Activated CD8-positive, alpha-beta T cell treated with anti-CD3 and anti-CD28 coated beads for 36 hours (primary cell): ENCODE measurements around the gene TCTN2. TPM values are rescaled to one million over a fixed set of nuclear protein-coding genes. Genes with fewer than 3 reads are reported as not detected.

Experiments
- ATAC-seq: fragments of 200-7000 bp; cut with Tn5 transposase; one replicate; pipeline ENCODE4 v1.10.0; 2021; ENCODE audit warnings: mild to moderate bottlenecking, moderate library complexity
- CTCF ChIA-PET: fragments of 350-600 bp; sonication (Branson Sonifier 250); formaldehyde crosslinking; loops from one replicate; lab custom pipeline; 2021; ENCODE audit warnings: antibody characterized with exemption; lab: Charles Lee
- POLR2A ChIA-PET: fragments of 350-600 bp; sonication (Branson Sonifier 250); formaldehyde crosslinking; loops from one replicate; lab custom pipeline; 2021; ENCODE audit warnings: antibody characterized with exemption; lab: Charles Lee
- DNase-seq: peaks from one replicate; pipeline ENCODE4 v3.0.0-alpha.2; 2020
- H3K27ac Mint-ChIP-seq: one replicate; pipeline ENCODE4 v1.8.0; 2021; ENCODE audit warnings: mild to moderate bottlenecking, mixed read lengths
- H3K27me3 Mint-ChIP-seq: one replicate; pipeline ENCODE4 v1.8.0; 2021; ENCODE audit warnings: mixed read lengths
- H3K36me3 Mint-ChIP-seq: one replicate; pipeline ENCODE4 v1.8.0; 2021; ENCODE audit warnings: low read depth, mixed read lengths
- H3K4me1 Mint-ChIP-seq: one replicate; pipeline ENCODE4 v1.8.0; 2021; ENCODE audit warnings: low read depth, mixed read lengths
- H3K4me3 Mint-ChIP-seq: one replicate; pipeline ENCODE4 v1.8.0; 2021; ENCODE audit warnings: mild to moderate bottlenecking, moderate library complexity, mixed read lengths
- H3K9me3 Mint-ChIP-seq: one replicate; pipeline ENCODE4 v1.8.0; 2021; ENCODE audit warnings: mixed read lengths
- intact Hi-C: fragments of 100-400 bp; cut with micrococcal nuclease; formaldehyde crosslinking; loops from one replicate; pipeline ENCODE4 v1.10.0; 2022
- total RNA-seq, 2 experiments: library from RNA; stranded (reverse); gene quantifications; one replicate each; pipeline ENCODE4 v1.2.3, GENCODE V29; 2021
- TF ChIP-seq, protein P1 (sequence below): fragments of 200-600 bp; IDR thresholded peaks from one replicate; pipeline ENCODE4 v1.8.0; 2022; ENCODE audit warnings: antibody characterized with exemption, mild to moderate bottlenecking

Gene TCTN2
- total RNA-seq, 2 experiments from 2014 or later, result 2.0 to 2.3 TPM

DNA sequence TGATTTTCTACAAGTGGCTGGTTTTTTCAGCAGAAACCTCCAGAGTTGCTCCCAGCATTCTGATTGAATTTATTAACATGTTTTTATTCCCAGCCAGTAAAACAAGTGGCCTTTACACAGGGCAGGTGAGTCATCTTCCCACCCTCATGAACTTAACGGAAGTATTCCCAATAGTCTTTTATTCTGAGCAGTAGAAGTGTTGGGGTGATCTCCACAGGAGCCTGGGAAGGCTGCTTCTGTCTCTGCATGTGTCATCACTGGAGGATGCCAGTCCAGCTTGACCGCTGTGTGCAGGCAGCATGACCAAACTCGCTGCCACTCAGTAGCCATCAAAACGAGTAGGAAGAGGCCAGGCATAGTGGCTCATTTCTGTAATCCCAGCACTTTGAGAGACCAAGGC lies 77.7 kb downstream of the TCTN2 start:
- CTCF ChIA-PET, result no interaction called here
- intact Hi-C loops, result no loop called here
- H3K36me3 Mint-ChIP-seq, result peaks cover 38% of the 10 kb centered on the region

DNA sequence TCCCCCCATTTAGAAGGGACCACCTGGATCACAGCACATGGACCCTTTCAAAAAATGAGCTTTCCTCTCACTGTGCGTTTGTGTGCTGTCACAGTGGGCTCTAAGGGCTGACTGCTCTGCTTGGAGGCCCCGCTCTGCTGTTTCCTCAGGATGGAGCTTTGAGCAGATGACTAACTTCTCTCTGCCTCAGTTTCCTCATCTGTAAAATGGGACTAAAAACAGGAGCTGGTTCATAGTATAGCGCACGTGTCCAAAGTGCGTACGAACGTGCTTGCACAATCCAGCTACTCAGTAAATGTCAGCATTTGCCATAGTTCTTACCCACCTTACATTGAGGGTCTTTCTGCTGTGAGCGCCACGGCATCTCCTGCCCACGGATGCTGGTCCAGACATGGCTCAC lies 78.4 kb downstream of the TCTN2 start:
- TF ChIP-seq, protein P1, sequence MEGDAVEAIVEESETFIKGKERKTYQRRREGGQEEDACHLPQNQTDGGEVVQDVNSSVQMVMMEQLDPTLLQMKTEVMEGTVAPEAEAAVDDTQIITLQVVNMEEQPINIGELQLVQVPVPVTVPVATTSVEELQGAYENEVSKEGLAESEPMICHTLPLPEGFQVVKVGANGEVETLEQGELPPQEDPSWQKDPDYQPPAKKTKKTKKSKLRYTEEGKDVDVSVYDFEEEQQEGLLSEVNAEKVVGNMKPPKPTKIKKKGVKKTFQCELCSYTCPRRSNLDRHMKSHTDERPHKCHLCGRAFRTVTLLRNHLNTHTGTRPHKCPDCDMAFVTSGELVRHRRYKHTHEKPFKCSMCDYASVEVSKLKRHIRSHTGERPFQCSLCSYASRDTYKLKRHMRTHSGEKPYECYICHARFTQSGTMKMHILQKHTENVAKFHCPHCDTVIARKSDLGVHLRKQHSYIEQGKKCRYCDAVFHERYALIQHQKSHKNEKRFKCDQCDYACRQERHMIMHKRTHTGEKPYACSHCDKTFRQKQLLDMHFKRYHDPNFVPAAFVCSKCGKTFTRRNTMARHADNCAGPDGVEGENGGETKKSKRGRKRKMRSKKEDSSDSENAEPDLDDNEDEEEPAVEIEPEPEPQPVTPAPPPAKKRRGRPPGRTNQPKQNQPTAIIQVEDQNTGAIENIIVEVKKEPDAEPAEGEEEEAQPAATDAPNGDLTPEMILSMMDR, result no peak
- Mint-ChIP-seq H3K36me3 (peaks cover 38% of the 10 kb centered on the region), H3K4me1 (peaks cover 8% of the 10 kb centered on the region), H3K27me3 (no peaks in the 10 kb centered on the region), H3K27ac (no peak overlapping the region), H3K9me3 (no peaks in the 10 kb centered on the region), H3K4me3 (no peak overlapping the region)
- ATAC-seq (no peak), DNase-seq (no peak)
- intact Hi-C loops, result no loop called here
- POLR2A ChIA-PET, result interaction anchor here (1.3 to 1.7 kb wide), 2 partner anchors 12 to 78 kb away, joined by 4 to 5 read pairs; partner anchors contain the start of gene TCTN2
- CTCF ChIA-PET, result no interaction called here

More for the DNA sequence above, 77.7 kb downstream of the TCTN2 start:
- TF ChIP-seq, protein P1, result no peak
- no peaks in the 10 kb centered on the region for H3K9me3 Mint-ChIP-seq
- no peak for ATAC-seq
- H3K4me3 Mint-ChIP-seq, result no peak overlapping the region
- POLR2A ChIA-PET, result interaction anchor here (1.3 to 1.7 kb wide), 3 partner anchors 13 to 77 kb away, joined by 4 to 5 read pairs (median 4); partner anchors contain the start of gene TCTN2
- H3K27me3 Mint-ChIP-seq, result no peaks in the 10 kb centered on the region
- DNase-seq, result no peak
- H3K4me1 Mint-ChIP-seq, result peaks cover 8% of the 10 kb centered on the region
- H3K27ac Mint-ChIP-seq, result no peak overlapping the region

DNA sequence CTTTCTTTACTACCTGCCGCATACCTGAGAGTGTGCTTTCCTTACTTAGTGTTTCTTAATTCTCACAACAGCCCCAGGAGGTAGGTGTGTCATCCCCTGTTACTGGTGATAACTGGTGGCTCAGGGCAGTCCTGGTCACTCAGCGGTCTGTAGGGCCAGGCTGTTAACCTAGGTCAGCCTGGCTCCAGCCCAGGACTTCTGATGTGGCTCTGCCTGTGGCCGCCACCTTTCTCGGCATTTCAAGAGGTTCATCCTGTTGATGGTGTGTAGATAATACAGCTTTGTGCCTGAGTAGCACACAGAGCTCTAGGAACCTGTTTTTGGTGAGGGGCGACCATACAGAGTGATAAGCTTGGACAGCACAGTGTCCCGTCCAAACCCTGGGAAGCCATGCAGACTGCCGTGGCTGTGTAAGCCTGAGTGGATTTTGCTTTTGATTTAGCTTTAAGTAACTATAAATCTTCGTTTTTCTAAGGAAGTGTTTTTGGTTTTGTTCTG lies 79.3 kb downstream of the TCTN2 start:
- Mint-ChIP-seq H3K4me3 (no peak overlapping the region), H3K27ac (peak overlapping the region; percentile 49), H3K4me1 (peaks cover 7% of the 10 kb centered on the region), H3K36me3 (peaks cover 36% of the 10 kb centered on the region), H3K9me3 (no peaks in the 10 kb centered on the region), H3K27me3 (no peaks in the 10 kb centered on the region)
- ChIA-PET CTCF (interaction anchor here (1.1 kb wide), 1 partner anchor 9 kb away, joined by 3 read pairs; no protein-coding TSS in a partner anchor), POLR2A (interaction anchor here (1.3 to 1.7 kb wide), 2 partner anchors 11 to 79 kb away, joined by 4 to 5 read pairs; partner anchors contain the start of gene TCTN2)
- DNase-seq, result no peak
- ATAC-seq, result no peak
- intact Hi-C loops, result no loop called here
- TF ChIP-seq, protein P1, result no peak

DNA sequence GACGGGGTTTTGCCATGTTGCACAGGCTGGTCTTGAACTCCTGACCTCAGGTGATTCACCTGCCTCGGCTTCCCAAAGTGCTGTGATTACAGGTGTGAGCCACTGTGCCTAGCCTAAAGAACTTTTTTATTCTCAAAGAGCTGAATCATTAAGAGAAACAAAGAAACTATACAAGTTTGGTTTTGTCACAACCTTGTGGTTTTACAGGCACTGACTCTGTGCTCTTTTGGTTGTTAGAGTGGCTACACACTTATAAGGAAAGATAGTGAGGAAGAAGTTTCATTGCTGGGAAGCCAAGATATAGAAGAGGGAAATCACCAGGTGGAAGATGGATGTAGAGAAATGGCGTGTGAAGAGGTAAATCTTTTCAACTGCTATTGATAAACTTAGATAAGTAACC lies 81.1 kb downstream of the TCTN2 start:
- intact Hi-C loops, result no loop called here
- DNase-seq (no peak), ATAC-seq (no peak)
- Mint-ChIP-seq H3K4me1 (peaks cover 3% of the 10 kb centered on the region), H3K27me3 (no peaks in the 10 kb centered on the region), H3K4me3 (no peak overlapping the region), H3K27ac (no peak overlapping the region), H3K9me3 (no peaks in the 10 kb centered on the region), H3K36me3 (peaks cover 35% of the 10 kb centered on the region)
- ChIA-PET POLR2A (no interaction called here), CTCF (interaction anchor here (2.4 kb wide), 1 partner anchor 10 kb away, joined by 7 read pairs; the partner anchor contains the start of gene DNAH10)
- TF ChIP-seq, protein P1, result no peak

DNA sequence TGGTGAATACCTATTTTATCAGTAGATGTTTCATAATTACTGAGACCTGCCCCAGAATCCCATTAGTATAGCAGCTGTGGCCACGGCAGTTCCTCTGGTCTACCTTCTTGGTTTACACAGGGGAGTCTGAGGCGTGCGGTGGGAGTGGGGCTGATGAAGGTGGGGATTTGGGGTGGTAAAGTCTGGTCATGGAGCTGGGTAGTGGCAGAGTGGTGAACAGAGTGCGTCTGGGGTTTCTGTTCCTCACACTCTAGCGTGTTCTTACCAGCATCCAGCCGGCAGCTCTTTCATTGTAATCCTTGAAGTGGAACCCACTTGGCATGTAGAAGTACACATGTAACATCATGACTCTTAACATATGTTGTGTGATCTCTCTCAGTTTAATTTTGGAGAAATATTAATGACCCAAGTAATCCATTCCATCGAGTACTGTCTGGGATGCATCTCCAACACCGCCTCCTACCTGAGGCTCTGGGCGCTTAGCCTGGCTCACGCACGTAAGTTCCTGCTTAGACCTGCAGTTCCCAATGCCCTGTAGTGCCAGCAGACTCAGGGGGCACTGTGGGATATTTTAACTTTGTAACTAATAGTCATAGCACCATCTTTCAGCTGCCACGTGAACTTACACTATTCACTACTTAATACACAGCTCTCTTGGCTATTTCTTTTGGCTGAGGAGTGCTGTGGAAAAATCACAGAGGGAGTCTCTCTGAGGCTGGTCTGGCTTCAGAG lies 83.3 kb downstream of the TCTN2 start:
- POLR2A ChIA-PET, result interaction anchor here (1.3 kb wide), 1 partner anchor 8 kb away, joined by 5 read pairs; the partner anchor contains the start of gene DNAH10

More for the DNA sequence above, 83.3 kb downstream of the TCTN2 start:
- no peak for DNase-seq
- Mint-ChIP-seq H3K9me3 (no peaks in the 10 kb centered on the region), H3K4me3 (no peak overlapping the region), H3K27me3 (no peaks in the 10 kb centered on the region), H3K27ac (no peak overlapping the region), H3K4me1 (no peaks in the 10 kb centered on the region), H3K36me3 (peaks cover 28% of the 10 kb centered on the region)
- TF ChIP-seq, protein P1, result no peak
- intact Hi-C loops, result no loop called here
- CTCF ChIA-PET, result no interaction called here
- ATAC-seq, result no peak
